AG04449 (cell line): ENCODE data around the gene DPYSL4.

Experiments used
- CTCF ChIA-PET: fragments of 350-600 bp; formaldehyde crosslinking; extraction: SDS; loops from one replicate; lab custom pipeline; 2021; ENCODE audit warnings: antibody characterized with exemption; lab: Yijun Ruan, JAX
- POLR2A ChIA-PET: fragments of 400-600, 350-600 bp; formaldehyde crosslinking; extraction: SDS; loops from one replicate; lab custom pipeline; 2020; ENCODE audit warnings: antibody characterized with exemption, inconsistent platforms; lab: Yijun Ruan, JAX
- DNase-seq: peaks from one replicate; pipeline ENCODE4 v3.0.0-alpha.2; 2010; ENCODE audit warnings: low read depth, low spot score
- H3K4me3 ChIP-seq: 2 replicates; pipeline ENCODE4 v1.5.1; 2011; ENCODE audit warnings: low read depth, mild to moderate bottlenecking, control low read depth, low read length
- TF ChIP-seq, protein P1 (sequence below): IDR thresholded peaks from one replicate; pipeline ENCODE4 v1.5.1; 2011; ENCODE audit warnings: mild to moderate bottlenecking, moderate library complexity, low read length, control low read depth, inconsistent platforms; ENCODE audit not compliant: insufficient read depth; ENCODE audit errors: missing control alignments

The DPYSL4 gene

DNA sequence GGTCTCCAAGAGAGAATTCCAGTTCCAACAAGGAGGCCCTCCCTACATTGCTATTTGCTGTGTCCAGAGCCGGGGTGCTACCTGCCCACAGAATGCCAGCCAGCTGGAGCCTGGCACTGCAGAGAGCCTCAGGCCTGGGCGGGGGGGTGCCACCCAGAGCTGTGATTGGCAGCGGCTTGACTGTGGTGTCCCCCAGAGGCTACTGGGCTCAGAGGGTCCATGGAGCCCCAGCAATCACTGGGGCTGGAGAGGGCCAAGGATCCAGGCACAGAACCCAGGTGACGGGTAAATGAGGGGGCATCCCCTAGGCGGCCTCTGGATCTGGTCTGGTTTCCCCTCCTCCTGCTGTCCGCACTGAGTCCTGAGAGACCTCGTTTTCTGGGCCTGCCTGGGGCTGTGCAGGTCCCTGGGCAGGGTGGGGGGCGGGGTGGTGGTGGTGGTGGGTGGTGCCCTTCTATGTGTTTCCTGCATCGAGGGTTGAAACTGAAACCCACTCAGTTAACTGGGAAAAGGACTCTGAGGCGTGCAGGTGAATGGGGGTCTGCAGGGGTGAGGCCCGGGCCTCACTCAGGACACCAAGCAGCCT lies 12.6 kb downstream of the DPYSL4 start:
- no peak for DNase-seq
- ChIA-PET POLR2A (no interaction called here), CTCF (no interaction called here)
- no peak overlapping the region for H3K4me3 ChIP-seq
- TF ChIP-seq, protein P1, sequence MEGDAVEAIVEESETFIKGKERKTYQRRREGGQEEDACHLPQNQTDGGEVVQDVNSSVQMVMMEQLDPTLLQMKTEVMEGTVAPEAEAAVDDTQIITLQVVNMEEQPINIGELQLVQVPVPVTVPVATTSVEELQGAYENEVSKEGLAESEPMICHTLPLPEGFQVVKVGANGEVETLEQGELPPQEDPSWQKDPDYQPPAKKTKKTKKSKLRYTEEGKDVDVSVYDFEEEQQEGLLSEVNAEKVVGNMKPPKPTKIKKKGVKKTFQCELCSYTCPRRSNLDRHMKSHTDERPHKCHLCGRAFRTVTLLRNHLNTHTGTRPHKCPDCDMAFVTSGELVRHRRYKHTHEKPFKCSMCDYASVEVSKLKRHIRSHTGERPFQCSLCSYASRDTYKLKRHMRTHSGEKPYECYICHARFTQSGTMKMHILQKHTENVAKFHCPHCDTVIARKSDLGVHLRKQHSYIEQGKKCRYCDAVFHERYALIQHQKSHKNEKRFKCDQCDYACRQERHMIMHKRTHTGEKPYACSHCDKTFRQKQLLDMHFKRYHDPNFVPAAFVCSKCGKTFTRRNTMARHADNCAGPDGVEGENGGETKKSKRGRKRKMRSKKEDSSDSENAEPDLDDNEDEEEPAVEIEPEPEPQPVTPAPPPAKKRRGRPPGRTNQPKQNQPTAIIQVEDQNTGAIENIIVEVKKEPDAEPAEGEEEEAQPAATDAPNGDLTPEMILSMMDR: no peak

DNA sequence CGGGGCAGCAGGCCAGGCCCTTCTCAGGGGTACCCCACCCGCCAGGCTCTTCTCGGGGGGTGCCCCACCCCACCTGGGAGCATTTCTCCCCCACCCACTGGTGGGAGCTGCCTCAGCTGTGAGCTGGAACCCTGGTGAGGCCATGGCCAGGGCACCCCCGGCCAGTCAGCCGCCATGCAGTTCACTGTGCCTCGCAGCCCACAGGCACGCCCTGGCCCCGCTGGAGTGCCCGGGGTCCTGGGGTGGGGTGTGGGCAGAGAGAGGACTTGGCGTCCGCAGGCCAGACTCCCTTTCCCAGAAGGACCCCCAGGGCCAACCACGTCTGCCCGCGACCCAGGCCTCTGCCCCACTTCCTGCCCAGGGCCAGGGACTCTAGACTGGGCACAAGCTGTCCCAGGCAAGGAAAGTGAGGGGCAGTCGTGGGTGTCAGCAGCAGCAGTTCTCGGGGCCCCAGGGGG lies 13.1 kb downstream of the DPYSL4 start:
- no peak for DNase-seq
- TF ChIP-seq, protein P1: no peak
- H3K4me3 ChIP-seq: no peak overlapping the region
- CTCF ChIA-PET: no interaction called here
- POLR2A ChIA-PET: no interaction called here

GRCh38 chr10:132200344-132201110 lies 13.8 kb downstream of the DPYSL4 start:
- H3K4me3 ChIP-seq: no peak overlapping the region
- no peak for DNase-seq
- ChIA-PET POLR2A (no interaction called here), CTCF (no interaction called here)
- TF ChIP-seq, protein P1: no peak

DNA sequence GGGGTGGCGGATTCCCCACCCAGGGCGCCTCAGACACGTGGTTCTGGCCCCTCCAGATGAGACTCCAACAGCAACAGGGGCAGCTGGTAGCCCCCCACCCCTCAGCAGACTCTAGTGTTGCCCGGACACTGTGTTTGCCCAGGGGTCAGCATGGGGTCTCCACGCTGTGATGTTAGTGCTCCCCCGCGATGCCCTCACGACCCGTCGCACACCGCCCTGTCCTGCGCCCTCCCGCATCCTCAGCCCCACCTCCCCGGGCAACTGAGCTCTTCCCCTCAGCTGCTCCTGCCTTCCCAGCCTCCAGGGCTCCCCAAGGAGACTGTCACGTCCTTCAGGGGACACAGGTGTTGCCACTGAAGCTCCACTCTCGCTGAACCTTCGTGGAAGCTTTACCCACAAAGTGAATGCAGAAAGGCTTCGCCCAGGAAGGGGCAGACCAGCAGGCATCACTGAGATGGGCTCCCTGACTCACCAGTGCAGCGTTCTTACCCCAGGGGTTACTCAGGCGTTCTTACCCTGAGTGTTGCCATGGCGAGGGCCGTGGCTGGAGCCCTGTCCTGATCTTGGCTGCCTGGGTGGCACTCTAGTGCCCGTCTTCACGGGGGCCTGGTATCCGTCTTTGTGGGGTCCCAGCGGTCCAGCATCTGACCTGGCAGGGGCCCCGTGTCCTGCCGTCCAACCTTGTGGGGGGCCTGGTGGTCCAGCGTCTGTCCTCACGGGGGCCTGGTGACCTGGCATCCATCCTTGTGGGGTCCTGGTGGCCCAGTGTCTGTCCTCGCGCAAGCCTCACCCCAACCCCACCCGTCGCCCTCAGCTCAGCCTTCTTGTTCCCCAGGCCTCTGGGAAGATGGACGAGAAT lies 14.6 kb downstream of the DPYSL4 start:
- no peak for DNase-seq
- CTCF ChIA-PET: no interaction called here
- POLR2A ChIA-PET: no interaction called here
- H3K4me3 ChIP-seq: no peak overlapping the region
- TF ChIP-seq, protein P1: no peak

DNA sequence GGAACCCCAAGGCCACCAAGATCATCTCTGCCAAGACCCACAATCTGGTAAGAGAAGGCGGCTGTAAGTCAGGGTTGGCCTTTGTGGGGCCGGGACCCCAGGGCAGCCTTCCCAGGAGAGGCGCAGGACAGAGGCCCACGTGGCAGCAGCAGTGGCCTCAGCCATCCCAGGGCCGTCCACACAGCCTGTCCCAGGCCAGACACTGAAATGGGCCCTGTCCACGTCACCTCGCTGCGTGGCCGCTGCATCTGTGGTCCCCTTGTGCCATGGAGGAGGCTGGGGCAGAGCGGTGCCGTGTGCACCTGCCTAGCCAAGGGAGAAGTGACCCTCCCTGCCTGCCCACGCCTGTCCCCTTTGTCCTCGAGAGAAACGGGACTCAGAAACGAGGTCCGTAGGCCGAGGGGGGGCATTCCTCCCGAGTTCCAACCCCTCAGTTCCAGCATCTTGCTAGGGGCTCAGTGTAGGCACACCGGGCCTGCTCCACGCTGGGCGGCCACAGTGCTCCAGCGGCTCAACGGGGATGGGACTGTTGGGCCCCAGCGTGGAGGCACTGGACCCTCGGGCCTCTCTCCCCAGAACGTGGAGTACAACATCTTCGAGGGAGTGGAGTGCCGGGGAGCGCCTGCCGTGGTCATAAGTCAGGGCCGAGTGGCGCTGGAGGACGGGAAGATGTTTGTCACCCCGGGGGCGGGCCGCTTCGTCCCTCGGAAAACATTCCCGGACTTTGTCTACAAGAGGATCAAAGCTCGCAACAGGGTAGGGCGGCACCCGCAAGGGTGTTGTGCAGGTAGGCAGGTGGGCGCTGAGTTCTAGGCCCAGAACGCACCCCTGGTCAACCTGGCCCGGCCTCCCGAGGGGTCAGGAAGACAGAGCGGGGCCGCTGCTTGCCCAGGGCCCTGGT lies 15.6 kb downstream of the DPYSL4 start:
- H3K4me3 ChIP-seq: no peak overlapping the region
- ChIA-PET CTCF (no interaction called here), POLR2A (no interaction called here)
- TF ChIP-seq, protein P1: no peak
- no peak for DNase-seq
